ENCODE data around the gene CERK.
"Not testable (repeated sequence)": the region's sequence is repeated elsewhere in the genome, so short reads cannot be mapped to it uniquely, and the experiment has no call there.

The CERK gene

DNA sequence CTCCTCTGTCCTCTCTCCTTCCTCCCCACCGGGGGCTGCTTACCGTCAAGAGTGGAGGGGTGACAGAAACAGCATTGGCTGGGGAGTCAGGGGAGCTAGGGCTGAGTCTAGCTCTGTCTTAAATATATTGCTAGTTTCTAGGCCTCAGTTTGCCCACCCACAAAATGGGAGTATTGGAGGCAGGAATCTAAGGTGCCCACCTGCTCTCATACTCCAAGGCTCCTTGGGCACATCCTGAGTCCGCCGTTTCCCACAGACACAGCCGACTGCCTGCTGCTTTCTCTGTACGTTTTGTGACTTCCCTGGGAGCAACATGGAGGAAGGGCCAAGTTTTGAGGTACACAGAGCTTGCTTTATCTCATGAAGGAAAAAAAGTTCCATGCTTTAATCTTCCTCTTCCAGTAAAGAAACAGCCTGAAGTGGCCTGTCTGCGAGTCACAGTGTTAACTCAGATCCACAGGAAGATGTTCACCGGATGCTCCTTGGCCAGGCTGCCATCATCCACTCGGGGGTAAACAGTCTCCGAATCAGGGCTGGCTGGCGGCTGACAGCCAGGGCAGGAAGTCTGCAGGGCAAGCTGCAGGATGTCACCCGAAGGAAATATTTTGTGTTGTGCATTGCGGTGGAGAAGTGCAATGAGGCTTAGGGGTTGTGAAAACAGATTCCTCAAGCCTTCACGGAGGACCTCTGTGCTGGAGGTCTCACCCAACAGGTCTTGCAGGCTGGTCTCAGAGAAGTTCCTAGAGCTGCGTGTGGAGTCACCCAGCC is 11.0 kb upstream of the CERK start:
- no peak for DNase-seq (ENCODE audit: low read depth, low spot score)

DNA sequence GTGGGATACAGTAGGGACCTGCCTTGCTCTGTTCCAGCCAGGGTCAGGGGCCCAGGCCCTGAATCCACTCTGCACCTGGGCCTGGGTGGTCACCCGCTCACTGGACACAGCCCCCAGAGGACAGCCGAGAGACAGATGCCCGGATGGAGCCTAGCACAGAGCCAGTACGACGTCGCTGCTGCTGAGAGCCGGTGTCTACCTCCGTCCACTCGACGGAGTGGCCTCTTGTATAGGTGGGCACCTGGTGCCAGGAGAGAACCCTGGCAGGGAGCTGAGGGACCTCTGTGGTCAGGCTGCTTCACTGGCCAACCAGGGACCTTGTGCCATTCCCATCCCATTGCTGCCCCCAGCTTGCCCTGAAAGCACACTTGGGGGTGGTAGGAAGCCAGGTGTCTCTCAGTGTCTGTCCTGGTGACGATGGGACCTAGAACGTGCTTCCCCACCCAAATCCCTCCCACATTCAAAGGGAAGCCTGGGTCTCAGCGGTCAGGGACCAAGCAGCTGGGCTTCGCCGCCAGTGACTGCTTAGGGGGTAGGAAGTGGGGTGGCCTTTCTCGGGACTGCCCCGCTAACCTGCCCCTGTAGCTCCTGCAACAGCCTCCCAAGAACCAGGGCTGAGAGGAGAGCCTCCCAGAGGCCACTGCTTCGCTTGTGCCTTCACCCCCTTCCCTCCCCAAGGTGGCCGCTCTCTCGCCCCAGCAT is 10.3 kb upstream of the CERK start:
- DNase-seq (ENCODE audit: low read depth, low spot score): no peak

DNA sequence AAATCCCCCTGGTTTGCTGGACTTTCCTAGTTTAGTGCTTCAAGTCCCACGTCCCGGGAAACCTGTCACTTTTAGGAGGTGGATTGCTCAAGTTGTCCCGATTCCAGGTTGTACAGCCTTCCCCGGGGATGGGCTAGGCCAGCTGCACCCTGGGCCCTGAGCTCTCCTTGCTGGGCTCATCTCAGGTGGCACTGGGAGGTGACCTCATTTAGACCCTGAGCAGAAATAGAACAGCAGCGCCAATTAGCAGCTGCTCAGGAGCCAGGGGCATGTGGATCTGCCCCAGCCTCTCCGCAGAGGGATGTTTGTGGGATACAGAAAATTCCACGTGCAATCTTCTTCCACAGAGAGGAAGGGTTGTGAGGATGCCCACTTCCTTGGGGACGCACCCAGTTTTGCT is 9.6 kb upstream of the CERK start:
- no peak for DNase-seq (ENCODE audit: low read depth, low spot score)

DNA sequence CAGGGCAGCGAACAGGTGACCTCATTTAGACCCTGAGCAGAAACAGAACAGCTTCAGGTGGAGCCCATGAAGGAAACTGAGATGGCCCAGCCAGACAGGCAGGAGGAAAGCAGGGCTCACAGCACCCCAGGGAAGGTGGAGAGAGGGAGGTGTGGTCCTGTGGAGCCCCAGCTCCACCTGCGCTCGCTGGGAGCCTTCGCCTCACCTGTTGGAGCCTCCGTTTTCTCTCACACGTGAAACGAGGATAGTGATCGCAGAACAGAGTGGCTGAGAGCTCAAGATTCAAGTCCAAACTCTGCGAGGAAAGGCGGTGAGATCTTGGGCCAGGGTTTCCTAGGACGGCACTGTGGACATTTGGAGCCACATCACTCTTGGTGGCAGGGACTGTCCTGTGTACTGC is 8.6 kb upstream of the CERK start:
- no peak for DNase-seq (ENCODE audit: low read depth, low spot score)

DNA sequence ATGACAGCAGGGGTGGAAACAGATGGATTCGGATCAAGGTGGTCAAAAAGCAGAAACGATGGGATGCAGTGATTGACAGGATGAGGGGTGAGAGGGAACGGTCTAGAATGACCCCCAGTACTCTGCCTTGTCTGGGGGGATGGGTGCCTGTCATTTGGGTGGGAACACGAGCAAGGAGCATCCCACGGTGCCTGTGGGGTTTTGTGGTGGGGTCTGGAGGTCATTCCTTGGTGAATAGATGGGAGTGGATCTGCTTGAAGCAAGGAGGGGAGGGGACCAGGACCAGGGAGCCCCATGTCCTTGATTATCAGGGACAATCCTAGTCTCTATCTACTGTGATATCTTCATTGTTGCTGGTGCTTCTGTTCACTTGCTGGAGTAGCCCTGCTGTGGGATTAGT is 8.1 kb upstream of the CERK start:
- no peak for DNase-seq (ENCODE audit: low read depth, low spot score)

DNA sequence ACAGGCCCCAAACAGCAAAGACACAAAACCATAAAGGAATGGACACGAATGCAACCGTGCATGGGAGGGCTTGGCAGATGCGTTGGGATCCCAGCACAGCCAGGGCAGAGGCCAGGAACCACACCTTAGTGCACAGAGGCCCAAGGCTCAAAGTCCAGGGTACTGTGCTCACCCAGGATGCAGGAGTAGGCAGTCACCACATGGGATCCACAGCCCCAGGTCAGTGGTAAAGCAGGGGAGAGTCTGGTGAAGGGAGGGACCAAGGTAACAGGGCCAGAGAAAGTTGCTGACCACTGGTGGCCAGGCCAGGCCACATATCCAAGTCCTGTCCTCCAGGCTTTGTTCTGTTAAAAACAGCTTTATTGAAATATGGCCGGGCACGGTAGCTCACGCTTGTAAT is 6.5 kb upstream of the CERK start:
- DNase-seq (ENCODE audit: low read depth, low spot score): no peak

DNA sequence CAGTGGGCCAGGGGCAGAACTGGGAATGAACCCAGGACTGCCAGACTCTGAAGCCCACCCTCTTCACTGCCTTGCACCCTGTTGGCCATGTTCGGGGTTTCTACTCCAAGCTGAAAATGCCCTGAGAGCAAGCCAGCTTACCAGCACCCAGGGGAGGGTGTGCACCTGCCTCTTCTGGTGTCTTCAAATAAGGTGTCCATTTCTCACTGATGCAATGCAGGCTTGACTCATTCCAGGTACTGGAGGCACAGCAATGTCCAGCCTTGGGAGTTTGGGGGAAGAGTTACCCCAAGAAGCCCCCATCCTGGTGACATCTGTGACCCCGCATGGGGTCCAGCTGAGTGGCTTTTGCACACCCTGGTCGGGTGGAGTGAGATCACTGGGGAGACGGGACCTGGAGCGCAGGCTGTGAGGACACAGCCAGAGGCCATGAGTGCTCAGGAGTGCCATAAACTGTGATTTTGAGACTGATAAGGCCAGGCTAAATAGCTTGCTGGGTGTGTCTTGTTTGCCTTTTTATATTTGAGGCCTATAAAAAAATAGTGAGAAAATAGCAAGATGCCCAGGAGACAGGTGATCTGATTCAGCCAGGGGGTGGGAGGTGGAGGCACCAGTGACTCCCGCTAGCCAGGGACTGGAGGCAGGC is 4.6 kb upstream of the CERK start:
- peak; percentile 61 for DNase-seq (ENCODE audit: low read depth, low spot score)

DNA sequence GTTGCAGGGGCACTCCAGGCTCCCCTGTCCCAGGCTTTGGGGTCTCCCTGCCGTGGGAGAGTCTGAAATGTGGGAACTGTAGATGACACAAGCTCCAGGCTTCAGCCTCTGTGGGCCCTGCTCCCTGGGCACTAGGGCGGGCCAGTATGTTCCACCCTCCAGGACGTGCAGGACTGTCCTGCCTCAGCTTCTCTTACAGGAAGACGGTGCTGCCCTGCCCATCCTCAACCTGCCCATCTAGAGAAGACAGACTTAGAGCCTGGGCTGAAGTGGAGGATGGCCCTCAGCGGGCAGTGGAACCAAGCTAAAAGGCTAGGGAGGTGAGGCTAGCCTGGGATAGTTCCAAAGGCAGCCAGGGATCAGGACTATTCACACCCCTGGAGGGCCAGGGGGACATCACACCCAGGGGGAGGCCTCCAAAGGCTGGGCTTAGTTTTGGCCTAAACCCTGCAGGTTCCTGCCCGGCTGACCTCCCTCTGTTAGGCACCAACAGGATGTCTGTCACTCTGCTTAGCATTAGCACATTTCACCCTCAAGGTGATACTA is 4.0 kb upstream of the CERK start:
- DNase-seq (ENCODE audit: low read depth, low spot score): no peak

DNA sequence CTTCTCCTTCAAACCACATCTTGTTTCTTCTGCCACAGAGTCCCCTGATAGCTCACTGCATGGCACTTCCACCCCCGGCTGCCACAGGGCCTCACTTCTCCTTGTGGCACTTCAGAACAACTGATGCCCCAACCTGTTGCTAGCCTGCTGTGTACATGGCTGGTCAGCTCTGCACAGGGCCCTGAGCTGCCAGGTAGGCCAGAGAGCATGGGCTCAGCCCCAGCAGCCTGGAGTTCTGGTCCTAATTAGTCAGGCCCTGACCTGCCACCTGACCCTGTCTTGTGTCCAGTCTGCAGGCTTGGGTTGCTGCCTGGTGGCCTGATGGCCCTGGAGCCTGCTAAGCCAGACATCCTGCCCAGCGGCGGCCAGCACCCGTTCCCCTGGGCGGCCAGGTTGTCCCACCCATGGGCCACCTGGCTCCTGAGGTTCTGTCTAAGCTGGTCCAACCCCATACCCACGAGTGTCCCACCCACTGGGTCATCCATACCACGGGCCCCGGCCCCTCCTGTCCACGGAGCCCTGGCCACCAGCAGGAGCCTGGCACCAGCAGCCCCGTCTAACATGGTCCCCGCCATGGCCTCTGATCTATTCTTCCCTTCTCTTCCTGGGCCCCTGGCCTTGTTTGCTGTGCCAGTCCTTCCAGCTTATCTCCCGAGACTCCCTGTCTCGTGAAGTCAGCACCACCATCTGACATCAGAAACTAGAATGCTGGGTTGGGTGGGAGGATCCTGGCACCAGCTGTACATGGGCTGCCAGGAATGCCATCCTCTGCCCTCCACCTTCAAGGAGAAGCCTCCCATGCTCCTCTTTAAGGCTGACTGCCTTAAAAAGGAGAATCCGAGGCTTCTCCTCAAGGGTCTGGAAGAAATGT is 3.1 kb upstream of the CERK start:
- no peak for DNase-seq (ENCODE audit: low read depth, low spot score)

DNA sequence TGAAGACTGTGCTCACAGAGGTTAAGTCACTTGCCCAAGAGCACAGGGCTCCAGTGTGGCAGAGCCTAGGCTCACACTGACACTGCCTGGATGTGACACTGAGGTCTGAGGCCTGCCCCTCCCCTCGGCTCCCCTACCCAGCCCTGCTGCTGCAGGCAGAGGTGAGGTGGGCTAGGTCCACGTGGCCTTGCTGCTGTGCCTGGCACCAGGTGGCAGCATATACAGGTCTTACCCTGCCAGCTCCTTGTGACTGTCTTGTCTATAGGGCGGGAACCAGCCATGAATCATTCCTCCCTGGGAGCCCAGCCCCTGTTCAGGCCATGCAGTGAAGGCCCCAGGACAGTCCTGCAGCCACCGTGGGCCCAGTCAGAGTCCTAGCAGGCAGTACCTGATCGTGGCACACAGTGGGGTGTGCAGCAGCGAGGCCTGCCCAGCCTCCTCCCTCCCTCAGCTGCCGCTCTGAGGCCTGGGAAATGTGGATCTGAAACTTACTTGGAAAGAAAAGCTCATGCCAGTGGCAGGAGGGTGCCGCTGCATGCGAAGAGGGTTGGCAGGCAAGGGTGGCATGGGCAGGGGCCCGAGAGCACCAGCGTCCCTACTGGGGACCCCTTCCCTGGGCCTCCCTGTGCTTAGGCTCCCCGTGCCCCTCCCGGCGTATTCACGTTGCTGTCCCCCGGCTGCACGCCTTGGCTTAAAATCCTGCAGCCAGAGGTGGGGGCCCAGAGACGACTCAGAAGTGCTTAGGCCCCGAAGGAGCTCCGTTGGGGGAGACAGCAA is 1.2 kb upstream of the CERK start:
- peak; percentile 53 for DNase-seq (ENCODE audit: low read depth, low spot score)

DNA sequence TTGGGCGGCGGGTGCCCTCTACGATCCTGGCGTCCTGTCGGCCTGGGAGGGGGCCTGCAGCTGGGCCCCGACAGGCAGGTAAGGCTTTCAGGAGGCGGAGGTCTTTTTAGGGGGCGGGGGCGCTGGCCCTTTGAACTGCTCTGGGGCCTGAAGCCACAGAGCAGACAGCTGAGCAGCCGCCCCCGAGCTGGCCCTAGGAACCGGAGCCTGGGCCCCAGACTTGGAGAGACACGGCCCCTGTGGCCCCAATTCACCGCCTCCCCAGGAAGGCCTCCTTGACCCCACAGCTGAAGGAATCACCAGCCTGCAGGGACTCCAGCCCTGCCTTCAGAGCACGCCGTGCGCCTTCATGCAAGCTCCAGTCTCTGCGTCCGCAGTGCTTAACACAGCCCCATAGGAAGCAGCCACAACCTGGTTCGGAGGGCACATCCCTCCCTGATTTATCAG is 618 bp upstream of the CERK start:
- DNase-seq (ENCODE audit: low read depth, low spot score): peak; percentile 42

DNA sequence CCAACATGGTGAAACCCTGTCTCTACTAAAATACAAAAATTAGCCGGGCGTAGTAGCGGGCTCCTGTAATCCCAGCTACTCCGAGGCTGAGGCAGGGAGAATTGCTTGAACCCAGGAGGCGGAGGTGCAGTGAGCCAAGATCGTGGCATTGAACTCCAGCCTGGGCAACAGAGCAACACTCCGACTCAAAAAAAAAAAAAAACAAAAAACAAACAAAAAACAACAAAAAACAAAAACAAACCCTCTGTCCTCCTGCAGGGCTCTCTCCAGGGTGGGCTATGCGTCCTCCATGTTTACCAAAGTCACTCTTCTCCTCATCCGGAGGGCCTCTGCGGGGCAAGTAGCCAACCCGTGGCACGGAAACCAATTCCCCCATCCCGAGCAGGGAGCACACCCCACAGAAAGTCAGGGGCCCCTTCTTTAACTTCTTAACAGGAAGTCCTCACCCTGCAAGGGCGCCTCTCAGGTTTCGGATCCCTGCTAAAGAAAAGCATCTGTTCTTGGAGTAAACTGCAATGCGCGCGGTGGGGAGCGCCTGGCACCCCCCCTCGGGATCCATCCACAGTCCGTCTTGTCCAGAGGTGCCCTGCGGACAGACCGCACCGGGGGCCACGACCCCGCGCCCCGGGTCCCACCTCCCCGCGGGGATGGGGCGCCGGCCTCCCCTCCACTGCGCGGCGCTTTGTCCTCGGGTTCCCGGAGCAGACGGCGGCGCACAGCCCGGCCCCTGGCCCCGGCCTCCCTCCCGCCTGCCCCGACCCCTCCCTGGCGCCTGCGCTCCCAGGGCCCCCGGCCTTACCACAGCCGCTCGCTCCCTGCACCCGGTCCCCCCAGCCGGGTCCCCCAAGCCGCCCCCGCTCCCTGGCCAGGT is 712 bp downstream of the CERK start:
- no peak for DNase-seq (ENCODE audit: low read depth, low spot score)

DNA sequence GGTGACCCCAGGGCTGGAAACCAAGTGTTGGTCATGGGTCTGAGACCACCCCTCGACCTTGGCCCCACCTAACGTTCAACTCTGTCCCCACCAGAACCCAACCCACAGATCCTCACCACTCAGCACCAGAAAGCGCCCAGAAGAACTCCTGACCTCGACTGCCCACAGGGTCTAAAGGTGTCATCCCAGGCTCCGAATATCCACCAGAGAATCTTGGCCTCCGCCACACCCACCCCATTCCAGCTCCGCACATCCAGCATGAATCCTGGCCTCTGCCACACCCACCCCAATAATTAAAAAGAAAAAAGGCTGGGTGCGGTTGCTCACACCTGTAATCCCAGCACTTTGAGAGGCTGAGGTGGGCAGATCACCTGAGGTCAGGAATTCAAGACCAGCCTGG is 1.3 kb downstream of the CERK start:
- no peak for DNase-seq (ENCODE audit: low read depth, low spot score)

DNA sequence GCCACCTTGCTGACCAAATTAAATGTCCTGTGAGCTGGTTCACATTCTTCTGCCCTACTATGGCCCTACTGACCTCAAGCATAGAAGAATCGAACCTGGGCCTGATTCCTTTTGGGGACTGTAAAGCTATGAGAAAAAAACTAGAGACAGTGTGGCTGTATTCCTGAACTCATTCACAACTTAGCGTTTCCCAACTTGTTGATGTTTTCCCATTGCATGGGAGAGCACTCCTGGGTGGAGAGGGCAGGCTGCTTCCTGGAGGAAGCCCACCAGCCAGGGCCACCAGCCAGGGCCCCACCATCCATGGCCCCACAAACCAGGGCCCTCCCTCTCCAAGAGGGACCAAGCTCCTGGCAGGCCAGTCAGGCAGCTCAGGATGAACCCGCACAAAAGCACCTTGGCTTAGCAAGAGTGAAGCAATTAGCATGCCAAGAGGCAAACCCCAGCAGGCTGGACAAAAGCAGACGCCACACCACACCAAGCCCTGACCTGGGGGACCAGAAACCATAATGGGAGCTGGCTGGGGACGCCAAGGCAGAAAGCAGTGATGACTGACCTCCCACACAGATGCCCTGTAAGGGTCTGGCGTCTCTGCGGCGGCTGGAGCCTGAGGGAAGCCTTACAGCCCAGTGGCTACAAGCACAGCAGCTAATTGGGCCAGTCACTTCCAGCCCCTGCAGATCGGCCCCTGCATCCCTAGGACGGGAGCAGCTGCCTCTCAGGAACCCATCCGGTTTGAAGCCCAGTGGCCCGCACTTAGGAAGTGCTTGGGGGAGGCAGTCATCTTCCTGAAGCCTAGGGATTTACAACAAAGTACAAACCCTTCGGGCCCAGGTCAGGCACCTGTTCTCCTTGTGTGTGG is 2.1 kb downstream of the CERK start:
- peak; percentile 83 for DNase-seq (ENCODE audit: low read depth, low spot score)

DNA sequence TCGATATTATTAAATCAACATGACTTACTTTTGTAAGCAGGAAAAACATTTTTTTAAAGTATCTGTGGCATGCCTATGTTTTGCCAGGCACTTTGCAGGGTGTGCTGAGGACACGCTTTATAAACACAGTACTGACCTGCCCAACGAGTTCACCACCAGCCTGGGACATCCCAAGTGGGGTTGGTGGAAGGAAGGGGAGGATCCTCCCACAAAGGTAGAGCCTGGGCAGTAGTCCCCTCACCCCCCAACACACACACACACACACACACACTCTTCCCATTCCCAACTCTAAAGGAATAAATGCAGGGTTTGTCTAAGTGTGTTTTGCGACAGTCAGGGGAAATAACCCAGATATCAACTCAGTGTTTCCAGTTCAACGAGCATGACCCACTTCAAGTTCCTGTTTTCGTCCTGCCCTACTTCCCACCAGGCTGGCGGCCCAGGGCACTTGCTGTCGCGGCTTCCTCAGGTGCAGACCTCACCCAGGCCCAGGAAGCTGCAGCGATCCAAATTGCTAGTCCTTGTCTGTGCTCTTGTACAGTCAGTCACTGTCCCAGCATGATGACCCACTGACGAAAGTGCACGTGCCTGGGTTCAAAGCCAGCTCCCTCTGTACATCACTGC is 3.1 kb downstream of the CERK start:
- DNase-seq (ENCODE audit: low read depth, low spot score): no peak

DNA sequence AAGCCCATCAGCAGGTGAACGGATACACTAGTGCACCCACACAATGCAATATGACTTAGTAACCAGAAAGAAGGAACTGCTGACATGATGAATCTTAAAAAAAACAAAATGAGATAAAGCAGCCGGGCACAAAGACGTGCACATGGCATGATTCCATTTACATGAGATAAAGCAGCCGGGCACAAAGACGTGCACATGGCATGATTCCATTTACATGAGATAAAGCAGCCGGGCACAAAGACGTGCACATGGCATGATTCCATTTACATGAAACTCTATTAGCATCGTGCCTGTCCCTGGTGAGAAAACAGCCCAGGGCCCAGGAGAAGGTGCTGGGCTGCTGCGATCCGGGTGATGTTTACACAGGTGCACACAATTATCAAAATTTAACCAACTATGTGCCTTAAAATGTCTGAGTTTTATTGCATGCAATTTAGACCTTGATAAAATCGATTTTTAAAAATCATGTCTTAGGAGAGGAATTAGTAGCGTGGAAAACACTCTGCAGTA is 3.8 kb downstream of the CERK start:
- not testable (repeated sequence) for DNase-seq (ENCODE audit: low read depth, low spot score)

DNA sequence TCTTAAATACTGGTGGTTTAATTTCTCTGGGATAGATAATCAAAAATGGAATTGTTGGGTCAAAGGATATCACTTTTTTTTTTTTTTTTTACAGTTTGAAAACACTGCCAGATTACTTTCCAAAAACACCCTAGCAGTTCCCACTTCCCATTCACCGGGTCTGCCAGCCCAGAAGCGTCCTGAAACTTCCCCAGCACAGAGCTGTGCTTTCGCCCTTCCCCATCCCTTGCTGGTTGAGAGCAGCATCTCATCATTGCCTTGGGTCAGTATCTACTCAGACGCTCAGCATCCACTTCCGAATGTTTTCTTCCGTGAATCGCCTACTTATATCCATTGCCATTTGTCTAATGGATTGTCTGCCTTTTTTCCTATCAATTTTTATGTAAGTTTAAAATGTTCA is 5.5 kb downstream of the CERK start:
- DNase-seq (ENCODE audit: low read depth, low spot score): no peak

DNA sequence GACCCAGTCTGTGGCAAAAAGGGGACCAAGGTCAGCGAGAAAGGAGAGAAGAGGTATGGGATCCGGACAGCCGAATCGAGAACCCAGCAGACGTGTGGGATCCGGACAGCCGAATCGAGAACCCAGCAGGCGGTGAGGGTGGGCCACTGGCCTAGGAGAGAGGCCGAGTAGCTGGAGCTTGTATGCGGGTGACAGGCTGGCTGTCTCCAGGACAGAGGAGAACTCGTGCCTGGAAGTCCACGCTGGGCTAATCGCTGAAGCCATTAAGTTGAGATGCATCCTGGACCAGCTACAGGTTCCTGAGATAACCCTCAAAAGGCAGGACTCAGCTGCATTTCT is 6.0 kb downstream of the CERK start:
- DNase-seq (ENCODE audit: low read depth, low spot score): no peak

All from ELF-1 (cell line).